Stimulated activated CD8-positive, alpha-beta memory T cell treated with anti-CD3 and anti-CD28 coated beads, Interleukin-7, amount 100 ng/mL, for 48 hours (primary cell): ENCODE measurements around the gene CALR.
"Not testable (repeated sequence)": the region's sequence is repeated elsewhere in the genome, so short reads cannot be mapped to it uniquely, and the experiment has no call there.

ENCODE experiments used
- DNase-seq, 2 donors: peaks; one replicate each; pipeline ENCODE4 v3.0.0-alpha.2; 2020; ENCODE audit warnings: low read depth in 1 of 2; ENCODE audit errors: extremely low read depth in 1 of 2

The CALR gene

DNA sequence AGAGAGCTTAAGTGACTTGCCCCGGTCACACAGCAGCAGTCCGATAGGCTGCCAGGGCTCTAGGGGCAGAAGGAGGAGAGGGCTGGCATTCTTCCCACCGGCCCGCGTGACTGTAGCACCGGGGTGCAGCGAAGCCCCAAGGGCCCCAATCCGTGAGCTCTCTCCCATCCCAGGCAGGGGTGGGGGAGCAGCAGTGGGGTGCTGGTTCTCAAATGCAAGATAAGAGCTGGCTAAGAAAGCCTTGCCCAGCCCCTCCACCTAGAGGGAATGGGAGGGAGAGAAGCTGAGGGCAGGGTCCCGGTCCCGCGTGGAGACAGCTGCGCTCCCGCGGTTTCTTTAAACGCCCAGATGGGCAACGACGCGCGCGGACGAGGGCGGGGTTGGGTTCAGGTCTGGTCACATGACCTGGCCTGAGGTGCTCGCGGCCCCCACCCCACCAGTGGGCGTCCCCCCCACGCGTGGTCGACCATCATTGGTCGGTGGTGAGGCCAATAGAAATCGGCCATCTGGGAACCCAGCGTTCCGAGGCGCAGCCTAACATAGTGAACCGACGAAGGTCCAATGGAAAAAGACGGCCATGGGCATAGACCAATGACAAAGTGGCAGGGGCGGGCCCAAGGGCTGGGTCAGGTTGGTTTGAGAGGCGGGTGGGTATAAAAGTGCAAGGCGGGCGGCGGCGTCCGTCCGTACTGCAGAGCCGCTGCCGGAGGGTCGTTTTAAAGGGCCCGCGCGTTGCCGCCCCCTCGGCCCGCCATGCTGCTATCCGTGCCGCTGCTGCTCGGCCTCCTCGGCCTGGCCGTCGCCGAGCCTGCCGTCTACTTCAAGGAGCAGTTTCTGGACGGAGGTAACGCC lies at the start of gene CALR:
Gene CALR (plus strand): TSS at position 683 of the 852 bp plus-strand sequence. CDS start 71 bp downstream, at position 754.
- peak; percentile 97 to 99 for DNase-seq

DNA sequence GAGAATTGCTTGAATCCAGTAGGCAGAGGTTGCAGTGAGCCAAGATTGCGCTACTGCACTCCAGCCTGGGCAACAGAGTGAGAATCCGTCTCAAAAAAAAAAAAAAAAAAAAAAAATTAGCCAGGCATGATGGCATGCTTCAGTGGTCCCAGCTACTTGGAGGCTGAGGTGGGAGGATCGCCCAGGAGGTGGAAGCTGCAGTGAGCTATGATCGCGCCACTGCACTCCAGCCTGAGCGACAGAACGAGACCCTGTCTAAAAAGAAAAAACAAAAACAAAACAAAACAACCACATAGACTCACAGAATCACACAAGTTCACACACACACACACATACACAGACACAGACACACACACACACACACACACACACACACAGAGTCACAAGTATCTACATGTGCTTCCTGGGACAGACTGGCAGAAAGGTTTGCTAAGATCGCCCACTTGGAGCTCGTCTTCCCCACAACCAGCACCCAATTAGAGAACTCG lies 48.1 kb upstream of the CALR start:
- DNase-seq, result not testable (repeated sequence)

DNA sequence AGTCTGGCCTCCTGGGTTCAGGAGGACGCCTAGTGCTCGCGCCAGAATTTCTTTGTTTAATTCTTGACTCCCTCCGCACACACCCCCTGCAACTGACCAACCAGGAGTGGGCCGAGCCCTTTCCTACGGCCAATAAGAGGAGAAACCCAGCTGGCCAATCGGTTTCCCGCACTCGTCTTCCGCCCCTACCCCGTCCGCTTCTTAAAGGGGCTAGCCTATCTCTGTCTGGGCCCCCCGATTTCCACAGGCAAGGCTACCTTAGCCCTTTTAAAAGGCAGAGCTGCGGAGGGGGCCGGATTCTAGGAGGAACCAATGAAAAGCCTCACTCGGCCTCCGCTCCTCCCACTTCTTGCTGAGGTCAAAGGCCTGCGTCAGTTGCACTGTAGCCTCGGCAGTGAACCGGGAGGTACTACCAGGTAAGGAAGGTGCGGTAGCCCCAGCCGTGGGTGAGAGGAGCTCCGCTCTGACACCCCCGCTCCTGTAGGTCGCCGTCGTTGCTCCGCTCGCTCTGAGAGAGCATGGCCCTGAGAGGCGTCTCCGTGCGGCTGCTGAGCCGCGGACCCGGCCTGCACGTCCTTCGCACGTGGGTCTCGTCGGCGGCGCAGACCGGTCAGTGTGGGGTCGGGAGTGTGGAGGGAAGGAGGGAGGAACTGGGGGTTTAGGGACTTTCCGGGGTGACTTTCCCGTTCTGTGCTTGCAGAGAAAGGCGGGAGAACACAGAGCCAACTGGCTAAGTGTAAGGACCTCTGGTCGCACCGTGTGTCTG lies 47.4 kb upstream of the CALR start, which contains the start of gene GCDH:
Gene GCDH (plus strand): TSS at position 374 of the 766 bp plus-strand sequence. CDS start 145 bp downstream, at position 519.
- peak; percentile 88 to 99 for DNase-seq

DNA sequence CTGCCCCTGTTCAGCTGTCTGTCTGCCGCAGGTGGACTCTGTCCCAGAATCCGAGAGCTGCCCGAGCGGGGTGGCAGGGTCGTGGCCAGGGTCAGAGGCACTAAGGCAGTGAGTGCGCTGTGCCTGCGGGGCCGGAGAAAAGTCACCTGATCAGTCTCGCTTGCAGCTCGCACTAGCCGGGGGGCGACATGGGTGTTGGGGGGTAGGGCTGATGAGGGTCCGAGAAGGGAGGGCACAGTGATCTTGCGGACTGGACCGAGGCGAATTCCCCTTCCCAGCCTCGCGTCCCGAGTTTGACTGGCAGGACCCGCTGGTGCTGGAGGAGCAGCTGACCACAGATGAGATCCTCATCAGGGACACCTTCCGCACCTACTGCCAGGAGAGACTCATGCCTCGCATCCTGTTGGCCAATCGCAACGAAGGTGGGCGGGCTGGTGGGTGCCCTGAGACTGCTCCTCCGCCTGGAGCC lies 46.8 kb upstream of the CALR start:
- no peak for DNase-seq

DNA sequence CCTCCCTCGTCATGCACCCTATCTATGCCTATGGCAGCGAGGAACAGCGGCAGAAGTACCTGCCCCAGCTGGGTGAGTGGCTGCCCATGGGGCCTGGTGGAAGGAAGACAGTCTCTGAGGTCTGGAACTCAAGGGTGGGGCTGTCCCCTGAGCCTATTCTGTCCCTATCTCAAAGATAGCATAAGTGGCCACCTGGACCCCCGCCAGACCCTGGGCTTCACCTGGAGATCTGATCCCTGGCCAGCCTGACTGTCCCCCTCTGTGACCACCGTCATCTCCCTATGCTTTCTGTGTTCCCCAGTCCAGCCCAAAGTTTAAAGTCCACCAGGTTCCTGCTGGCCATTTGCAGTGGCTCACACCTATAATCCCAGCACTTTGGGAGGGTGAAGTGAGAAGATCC lies 44.8 kb upstream of the CALR start:
- DNase-seq, result no peak

DNA sequence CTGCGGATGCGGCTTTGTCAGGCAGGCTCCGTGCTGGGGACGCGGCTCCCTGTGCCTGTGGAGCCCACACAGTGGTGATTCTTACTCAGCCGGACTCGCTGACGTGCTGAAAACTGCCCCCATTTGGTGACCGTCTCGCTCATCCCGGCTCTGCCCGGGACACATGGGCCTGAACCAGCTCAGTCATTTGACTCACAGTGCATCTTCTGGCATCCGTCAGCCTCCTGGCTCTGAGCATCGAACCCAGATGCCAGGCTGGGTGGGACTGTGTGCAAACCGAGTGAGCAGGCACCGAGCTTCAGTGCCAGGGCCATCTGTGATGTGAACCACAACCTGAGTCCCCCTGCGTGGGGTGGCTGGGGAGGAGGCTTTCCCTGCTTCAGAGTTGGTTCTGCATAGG lies 41.9 kb upstream of the CALR start:
- no peak for DNase-seq

DNA sequence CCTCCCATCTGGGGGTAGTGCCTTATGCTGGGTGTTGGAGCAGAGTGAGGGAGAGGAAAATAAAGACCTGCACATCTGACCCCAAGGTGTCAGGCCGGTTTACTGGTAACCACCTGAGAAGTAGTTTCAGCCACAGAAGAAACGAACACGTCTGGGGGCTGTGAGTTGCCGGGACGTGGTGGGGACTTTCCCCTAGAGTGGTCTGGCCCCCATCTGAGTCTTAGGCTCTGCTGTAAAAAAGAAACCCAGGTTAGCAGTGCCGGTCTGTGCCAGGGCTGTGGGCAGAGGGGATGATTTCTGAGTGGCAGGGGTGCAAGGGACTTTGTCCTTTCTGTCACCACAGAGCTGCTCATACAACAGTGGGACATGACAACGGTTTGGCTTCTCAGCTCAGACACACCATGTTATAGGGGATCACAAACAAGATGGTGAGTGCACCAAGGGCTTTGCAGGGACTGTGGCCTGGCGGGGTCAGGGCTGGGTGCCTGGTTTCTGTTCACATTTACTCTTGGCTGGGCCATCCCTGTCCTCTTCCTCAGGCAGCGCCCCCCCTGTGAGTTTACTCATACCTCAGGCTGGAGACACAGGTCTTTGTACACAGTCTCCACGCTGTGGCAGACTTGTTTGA lies 38.4 kb upstream of the CALR start:
- peak; percentile 44 to 55 for DNase-seq

DNA sequence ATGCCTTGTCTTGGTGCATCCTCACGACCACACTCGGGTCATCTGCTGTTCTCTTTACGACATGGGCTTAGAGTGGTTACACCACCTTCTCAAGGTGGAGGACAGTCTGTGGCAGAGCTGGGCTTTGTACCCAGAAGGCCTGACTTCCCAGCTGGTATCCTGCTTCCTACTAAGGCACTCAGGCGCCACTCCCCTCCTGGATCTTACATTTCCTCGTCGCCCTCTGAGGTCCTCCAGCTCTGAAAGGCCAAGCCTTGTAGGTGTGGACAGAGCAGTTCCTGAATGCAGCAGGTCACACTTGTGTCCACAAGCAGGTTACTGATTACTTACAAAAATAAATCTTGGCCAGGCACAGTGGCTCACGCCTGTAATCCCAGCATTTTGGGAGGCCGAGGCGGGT lies 31.2 kb upstream of the CALR start:
- DNase-seq, result no peak

DNA sequence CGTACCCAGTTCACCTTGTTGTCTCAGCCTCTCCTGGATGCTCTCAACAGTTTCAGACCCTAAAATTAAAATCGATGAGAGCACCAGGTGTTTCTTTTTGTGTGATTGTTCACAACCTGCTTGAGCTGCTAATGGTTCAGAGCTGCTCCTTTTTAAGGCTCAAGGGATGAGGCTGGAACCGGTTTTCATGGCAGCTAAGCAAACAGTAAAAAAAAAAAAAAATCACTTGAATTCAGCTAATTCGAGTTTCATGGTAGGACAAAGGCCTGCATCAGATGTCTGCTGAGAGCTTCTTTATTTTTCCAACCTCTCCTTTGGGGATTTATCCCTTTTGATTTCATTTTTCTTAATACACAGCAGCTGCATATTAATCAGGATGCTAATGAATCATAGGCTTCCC lies 25.8 kb upstream of the CALR start:
- DNase-seq, result no peak

DNA sequence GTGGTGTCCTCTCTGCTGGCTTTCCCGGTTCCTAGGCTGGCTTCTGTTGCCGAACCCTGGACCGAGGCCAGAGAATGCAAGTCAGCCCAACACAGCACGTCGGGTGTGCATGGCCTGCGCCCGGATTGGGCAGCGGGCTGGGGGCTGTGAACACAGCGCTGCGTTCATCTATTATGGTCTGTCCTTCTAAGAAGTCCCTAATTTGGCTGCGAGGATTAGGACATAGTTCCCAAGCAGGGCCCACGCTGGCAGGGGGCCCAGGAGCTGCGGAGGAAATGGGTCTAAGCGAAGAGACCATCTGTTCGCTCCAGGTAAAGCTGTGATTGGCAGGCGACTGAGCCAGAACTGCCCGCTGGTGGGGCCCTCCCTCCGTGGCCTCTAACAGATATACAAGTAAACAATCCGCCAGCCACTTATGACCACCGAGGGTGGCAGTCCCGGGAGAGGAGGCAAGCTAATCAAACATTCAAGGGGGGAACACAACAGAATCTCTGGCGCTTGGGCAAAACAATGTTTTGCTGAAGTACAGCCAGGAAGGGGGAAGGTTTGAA lies 25.3 kb upstream of the CALR start:
- DNase-seq, result no peak

DNA sequence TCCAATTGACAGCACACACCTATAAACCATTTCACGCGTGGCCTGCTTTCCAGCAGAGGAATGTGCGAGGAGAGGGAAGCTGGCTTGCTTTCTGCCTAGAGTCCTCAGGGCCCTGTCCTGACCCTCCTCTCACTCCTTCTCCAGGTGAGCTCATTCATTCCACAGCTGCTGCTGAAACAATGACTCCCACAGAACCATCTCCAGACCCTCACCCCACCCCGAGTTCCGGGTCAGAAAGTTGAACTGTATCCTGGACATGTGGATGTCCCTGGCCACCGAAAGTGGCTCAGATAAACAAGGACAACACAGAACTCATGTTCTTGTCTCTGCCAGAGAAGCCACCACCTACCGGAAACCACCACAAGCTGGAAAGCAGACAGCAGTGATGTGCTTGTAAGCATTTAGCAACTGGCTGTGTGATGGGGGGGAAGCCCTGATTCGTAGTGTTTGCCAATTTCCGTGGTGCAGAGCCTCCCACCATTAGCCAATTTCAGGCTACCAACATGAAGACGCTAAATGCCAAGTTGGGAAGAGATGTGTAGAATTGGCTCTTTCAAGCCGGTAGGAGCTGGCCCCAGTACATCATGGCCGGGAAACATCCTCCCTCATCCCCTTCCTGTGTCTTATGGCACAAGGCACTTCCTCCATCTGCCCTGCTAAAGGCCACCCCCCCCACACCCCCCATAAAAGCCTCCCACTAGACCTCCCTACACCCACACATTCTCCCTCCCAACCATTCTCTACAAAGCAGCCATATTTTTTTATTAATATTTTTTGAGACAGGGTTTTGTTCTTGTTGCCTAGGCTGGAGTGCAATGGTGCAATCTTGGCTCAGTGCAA lies 24.3 kb upstream of the CALR start:
- no peak for DNase-seq

DNA sequence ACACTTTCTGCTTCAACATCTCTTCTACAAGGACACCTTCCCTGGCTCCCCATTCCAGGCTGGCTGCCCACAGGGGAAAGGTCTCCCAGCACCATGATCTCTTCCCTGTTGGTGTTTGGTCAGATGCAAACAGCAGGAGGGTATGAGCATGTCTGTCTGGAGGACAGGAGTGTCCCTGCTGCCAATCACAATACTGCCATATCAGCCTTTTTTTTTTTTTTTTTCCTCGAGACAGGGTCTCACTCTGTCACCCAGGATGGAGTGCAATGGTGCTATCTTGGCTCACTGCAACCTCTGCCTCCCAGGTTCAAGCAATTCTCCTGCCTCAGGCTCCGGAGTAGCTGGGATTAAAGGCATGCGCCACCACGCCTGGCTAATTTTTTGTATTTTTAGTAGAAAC lies 22.5 kb upstream of the CALR start:
- DNase-seq, result not testable (repeated sequence)

DNA sequence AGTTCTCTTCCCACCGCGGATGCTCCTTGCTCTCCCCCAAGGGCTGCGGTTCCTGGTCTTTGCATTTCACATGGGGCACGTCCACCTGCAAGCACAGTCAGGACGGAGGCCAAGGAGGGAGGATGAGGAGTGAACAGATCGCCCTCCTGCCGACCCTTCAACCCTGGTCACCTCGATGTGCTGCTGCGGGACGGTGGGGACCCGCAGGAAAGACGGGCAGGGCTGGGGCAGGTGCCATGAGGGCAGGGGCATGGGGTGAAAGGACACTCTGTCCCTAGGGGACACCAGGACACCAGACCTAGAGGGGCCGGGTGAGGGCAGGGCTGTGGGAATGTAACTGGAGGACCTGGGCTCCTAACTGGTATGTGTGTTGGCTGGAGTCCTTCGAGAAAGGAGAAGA lies 20.2 kb upstream of the CALR start:
- DNase-seq, result no peak

DNA sequence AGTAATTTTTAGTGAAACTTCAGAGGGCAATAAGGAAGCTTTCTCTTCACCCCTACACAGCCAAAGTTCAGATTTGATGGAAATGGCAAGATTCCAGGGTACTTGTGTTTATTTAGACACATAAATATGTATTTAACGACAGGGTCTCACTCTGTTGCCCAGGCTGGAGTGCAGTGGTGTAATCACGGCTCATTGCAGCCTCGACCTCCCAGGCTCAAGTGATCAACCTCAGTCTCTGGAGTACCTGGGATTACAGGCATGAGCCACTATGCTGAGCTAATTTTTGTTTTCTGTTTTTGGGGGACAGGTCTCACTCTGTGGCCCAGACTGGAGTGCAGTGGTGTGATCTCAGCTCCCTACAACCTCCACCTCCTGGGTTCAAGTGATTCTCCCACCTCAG lies 17.4 kb upstream of the CALR start:
- no peak for DNase-seq

DNA sequence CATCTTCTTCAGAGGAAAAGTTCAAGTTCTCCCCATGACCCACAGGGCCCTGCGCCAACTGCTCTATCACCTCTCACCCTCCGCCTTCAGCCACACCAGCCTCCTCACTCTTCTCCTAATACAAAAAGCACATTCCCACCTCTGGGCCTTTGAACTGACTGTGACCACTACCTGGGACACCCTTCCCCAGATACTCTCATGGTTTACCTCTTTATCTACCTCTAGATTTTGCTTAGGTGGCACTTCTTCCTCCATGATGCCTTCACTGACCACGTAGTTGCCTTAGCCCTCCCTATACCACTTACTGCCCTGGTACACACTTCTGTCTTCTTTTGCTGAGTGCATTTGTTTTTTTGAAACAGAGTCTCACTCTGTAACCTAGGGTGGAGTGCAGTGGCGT lies 15.4 kb upstream of the CALR start:
- no peak for DNase-seq

DNA sequence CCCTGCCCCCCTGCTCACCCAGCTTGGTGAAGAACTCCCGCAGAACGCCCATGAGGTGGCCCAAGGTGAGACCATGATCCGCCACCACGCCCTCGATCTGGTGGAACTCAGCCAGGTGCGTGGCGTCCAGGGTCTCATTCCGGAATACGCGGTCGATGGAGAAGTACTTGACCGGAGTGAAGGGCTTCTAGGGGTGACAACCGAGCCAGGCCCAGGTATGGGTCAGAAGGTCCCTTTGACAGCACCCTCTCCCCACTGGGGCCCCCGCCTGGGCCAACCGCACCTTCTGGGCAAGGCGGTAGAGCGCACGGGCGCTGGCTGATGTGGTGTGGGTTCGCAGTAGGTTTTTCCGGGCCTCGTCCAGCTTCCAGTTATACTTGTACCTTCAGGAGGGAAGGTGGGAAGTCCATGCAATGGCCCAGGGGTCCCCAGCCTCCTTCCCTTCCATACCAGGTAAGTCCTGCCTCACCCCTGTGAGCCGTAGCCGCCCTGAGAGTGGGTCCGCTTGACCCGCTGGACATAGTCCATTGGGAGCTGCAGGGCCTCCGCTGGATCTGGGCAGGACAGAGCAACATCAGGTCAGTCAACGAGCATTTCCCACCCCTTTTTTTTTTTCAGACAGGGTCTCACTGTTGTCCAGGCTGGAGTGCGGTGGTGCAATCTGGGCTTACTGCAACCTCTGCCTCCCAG lies 13.6 kb upstream of the CALR start:
- no peak for DNase-seq

DNA sequence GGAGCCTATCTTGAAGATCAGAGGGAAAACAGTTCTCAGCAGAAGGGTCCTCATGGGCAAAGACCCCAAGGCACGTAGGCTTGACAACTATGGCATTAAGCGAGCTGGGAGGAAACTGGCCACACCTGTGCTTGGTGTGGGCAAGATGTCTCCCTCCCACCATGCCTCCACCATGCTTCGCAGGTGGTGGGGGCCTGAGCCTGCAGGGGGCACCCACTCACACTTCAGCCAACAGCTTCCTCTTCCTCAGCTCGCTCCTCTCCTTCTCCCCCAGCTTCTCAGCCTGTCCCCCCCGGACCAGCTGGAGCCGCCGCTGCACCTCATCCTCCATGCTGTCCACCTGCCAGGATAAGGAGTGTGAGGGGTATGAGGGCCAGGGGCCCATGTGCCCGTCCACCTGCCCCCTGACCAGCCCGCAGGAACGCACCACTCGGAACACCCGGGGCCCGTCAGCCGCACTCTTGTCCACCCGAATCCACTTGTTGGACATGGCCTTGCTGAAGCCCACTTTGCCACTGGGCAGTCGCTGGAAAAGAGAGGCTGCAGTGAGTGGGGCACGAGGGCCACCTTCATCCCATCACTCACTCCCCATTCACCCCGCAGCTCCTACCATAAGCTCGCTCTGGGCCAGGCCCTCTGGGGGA lies 8.3 kb upstream of the CALR start:
- DNase-seq, result no peak

DNA sequence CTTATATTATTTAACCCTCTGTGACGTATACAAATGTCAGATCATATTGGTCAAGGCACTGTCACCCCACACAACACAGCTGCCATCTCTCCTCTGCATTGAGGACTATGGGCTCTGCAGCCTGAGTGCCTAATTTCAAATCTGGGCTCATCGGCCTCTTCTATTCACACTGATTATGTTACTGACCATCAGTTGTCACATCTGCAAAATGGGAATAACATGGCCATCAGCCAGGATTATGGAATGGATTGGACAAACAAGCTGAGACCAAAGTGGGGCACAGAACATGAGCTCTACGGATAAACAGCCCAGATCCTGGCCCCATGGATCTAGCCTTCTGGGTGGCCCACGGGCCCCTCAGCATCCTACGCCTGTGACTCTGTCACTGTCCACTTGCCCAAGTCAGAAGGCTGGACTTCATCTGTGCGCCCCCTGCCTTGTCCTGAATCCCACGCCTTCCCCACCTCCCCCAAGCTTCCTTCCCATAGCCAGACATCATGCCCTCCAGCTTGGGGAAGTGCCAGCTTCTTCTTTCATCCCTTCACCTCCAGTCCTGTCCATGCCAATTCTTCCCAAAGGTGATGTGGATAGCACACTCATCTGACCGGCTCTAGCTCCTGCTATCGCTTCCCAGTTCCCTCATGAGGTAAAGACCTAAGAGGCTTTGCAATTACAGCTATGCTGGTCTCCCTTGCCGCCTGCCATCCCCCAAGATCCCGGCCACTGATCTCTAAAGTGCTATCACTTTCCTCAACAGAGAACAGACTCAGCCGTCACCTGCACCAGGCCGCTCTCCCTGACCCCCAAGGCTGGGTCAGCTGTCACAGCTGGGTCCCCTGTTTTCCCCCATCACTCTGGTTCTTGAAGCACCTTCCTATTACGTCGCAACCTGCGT lies 5.8 kb upstream of the CALR start:
- DNase-seq, result no peak
